TTC549 (cell line): Measurements from ENCODE around the gene TPRN.
"Not testable (repeated sequence)": the region's sequence is repeated elsewhere in the genome, so short reads cannot be mapped to it uniquely, and the experiment has no call there.

ENCODE experiments used
- FAIRE-seq: peaks from 2 replicates; lab custom pipeline; 2012; peaks lifted over from hg19 to GRCh38; lab: Jason Lieb, UNC

The TPRN gene

GRCh38 chr9:137200311-137201204, at the start of gene TPRN:
Gene TPRN (minus strand): TSS chr9:137200741. CDS start chr9:137200711, 30 bp downstream.
- peak; percentile 83 for FAIRE-seq

GRCh38 chr9:137247916-137248175, 47.3 kb upstream of the TPRN start:
- FAIRE-seq: no peak

- FAIRE-seq: no peak
These were observed 46.8 kb upstream of the TPRN start for GRCh38 chr9:137247135-137247915.

- FAIRE-seq: no peak
These were observed 45.2 kb upstream of the TPRN start for GRCh38 chr9:137245450-137246421.

- FAIRE-seq: no peak
These were observed 44.2 kb upstream of the TPRN start for GRCh38 chr9:137244486-137245449.

GRCh38 chr9:137243626-137244485, 43.3 kb upstream of the TPRN start:
- no peak for FAIRE-seq

- not testable (repeated sequence) for FAIRE-seq
These were observed 42.7 kb upstream of the TPRN start for GRCh38 chr9:137243266-137243625.

GRCh38 chr9:137242269-137243203, 42.0 kb upstream of the TPRN start:
- no peak for FAIRE-seq

- no peak for FAIRE-seq
These were observed 41.1 kb upstream of the TPRN start for GRCh38 chr9:137241490-137242268.

GRCh38 chr9:137240841-137241489, 40.4 kb upstream of the TPRN start, which contains the start of gene TUBB4B:
Gene TUBB4B (plus strand): TSS chr9:137241287. CDS start chr9:137241361, 74 bp downstream.
- FAIRE-seq: peak; percentile 96

- FAIRE-seq: no peak
These were observed 39.8 kb upstream of the TPRN start for GRCh38 chr9:137240318-137240840.

GRCh38 chr9:137239541-137240200, 39.1 kb upstream of the TPRN start:
- FAIRE-seq: not testable (repeated sequence)

- FAIRE-seq: no peak
These were observed 37.5 kb upstream of the TPRN start for GRCh38 chr9:137237759-137238726.

- no peak for FAIRE-seq
These were observed 36.4 kb upstream of the TPRN start for GRCh38 chr9:137236936-137237421.

GRCh38 chr9:137236238-137236935, 35.8 kb upstream of the TPRN start:
- no peak for FAIRE-seq
